Natural killer cell (primary cell): ENCODE results near the gene UBR4. TPM values are rescaled to one million over a fixed set of nuclear protein-coding genes. Genes with fewer than 3 reads are reported as not detected.

ENCODE experiments used
- ATAC-seq, 3 donors: fragments of 150-1000 bp in 2 of 3; fragments of 200-7000 bp in 1 of 3; cut with Tn5 transposase; 1 replicate in 1 of 3; 2 replicates in 2 of 3; pipeline ENCODE4 v1.10.0; 2021; ENCODE audit warnings: mild to moderate bottlenecking in 2 of 3, moderate library complexity in 2 of 3
- DNase-seq, 2 donors: peaks; one replicate each; pipeline versions ENCODE4 v3.0.0 to v3.0.0-alpha.2; 2013 to 2021; ENCODE audit warnings: mixed read lengths in 1 of 2
- H3K27ac ChIP-seq: one replicate; pipeline ENCODE4 v1.5.1; 2013; ENCODE audit warnings: mild to moderate bottlenecking, low read length
- H3K27me3 ChIP-seq: one replicate; pipeline ENCODE4 v1.6.1; 2013; ENCODE audit warnings: low read length; ENCODE audit not compliant: control insufficient read depth, insufficient read depth
- H3K36me3 ChIP-seq: one replicate; pipeline ENCODE4 v1.6.1; 2013; ENCODE audit warnings: low read length; ENCODE audit not compliant: control insufficient read depth, insufficient read depth
- H3K4me1 ChIP-seq: one replicate; pipeline ENCODE4 v1.6.1; 2013; ENCODE audit warnings: low read length; ENCODE audit not compliant: control insufficient read depth, insufficient read depth
- H3K4me3 ChIP-seq: one replicate; pipeline ENCODE4 v1.5.1; 2013; ENCODE audit warnings: low read length
- H3K9me3 ChIP-seq: one replicate; pipeline ENCODE4 v1.6.1; 2013; ENCODE audit warnings: low read length; ENCODE audit not compliant: control insufficient read depth, insufficient read depth
- H3K27ac Mint-ChIP-seq, 2 donors: one replicate each; pipeline ENCODE4 v1.8.0; 2022; ENCODE audit warnings: mild to moderate bottlenecking in 2 of 2, mixed read lengths in 2 of 2, moderate library complexity in 1 of 2
- H3K27me3 Mint-ChIP-seq, 2 donors: one replicate each; pipeline ENCODE4 v1.8.0; 2022; ENCODE audit warnings: low read depth in 2 of 2, mixed read lengths in 2 of 2
- H3K36me3 Mint-ChIP-seq: one replicate; pipeline ENCODE4 v1.8.0; 2022; ENCODE audit warnings: mixed read lengths
- H3K4me1 Mint-ChIP-seq, 2 donors: one replicate each; pipeline ENCODE4 v1.8.0; 2022; ENCODE audit warnings: mixed read lengths in 2 of 2
- H3K4me3 Mint-ChIP-seq: one replicate; pipeline ENCODE4 v1.8.0; 2022; ENCODE audit warnings: mild to moderate bottlenecking, moderate library complexity, mixed read lengths
- H3K9me3 Mint-ChIP-seq, 2 donors: one replicate each; pipeline ENCODE4 v1.8.0; 2022; ENCODE audit warnings: mixed read lengths in 2 of 2
- CTCF ChIP-seq: fragments of 200-600 bp; IDR thresholded peaks from one replicate; pipeline ENCODE4 v1.8.0; 2022; ENCODE audit warnings: antibody characterized with exemption
- WGBS: methylation state at CpG from one replicate; pipeline ENCODE4 v1.1.7; 2013; ENCODE audit warnings: missing lambda C conversion rate; ENCODE audit not compliant: insufficient coverage; 5-methylcytosine and 5-hydroxymethylcytosine counted together
- intact Hi-C: fragments of 100-400 bp; cut with micrococcal nuclease; formaldehyde crosslinking; loops from one replicate; pipeline ENCODE4 v1.14.2; 2022
- total RNA-seq, 4 donors: library from RNA; stranded (reverse); fragments of 120-200 nt in 1 of 4; gene quantifications; one replicate each; pipeline versions ENCODE4 v1.2.3 to v1.2.4, GENCODE V29; 2013 to 2022

The UBR4 gene
- total RNA-seq, 3 donors from 2014 or later (not counting 1 experiment from before 2014, with no cell fraction given) = 139 to 178 (median 158) TPM

GRCh38 chr1:19128968-19129514 lies 81.0 kb downstream of the UBR4 start:
- Mint-ChIP-seq H3K27ac (no peak overlapping the region), H3K4me1 (peaks cover 0 to 16% of the 10 kb centered on the region in 2 donors), H3K27me3 (no peaks in the 10 kb centered on the region), H3K36me3 (peaks cover 63% of the 10 kb centered on the region), H3K9me3 (peaks cover 0 to 2% of the 10 kb centered on the region in 2 donors), H3K4me3 (no peak overlapping the region)
- Histone ChIP-seq H3K36me3 (peaks cover 76% of the 10 kb centered on the region), H3K27me3 (no peaks in the 10 kb centered on the region), H3K4me3 (no peak overlapping the region), H3K27ac (no peak overlapping the region), H3K4me1 (peaks cover 13% of the 10 kb centered on the region), H3K9me3 (no peaks in the 10 kb centered on the region)
- 91% methylated on average over 5 of the region's 6 CpGs for WGBS
- TF ChIP-seq CTCF = no peak
- intact Hi-C loops = no loop called here
- no peak for DNase-seq
- no peak for ATAC-seq

GRCh38 chr1:19124273-19124672 lies 85.8 kb downstream of the UBR4 start:
- intact Hi-C loops = no loop called here
- Mint-ChIP-seq H3K4me3 (peak overlapping the region; percentile 54), H3K9me3 (no peaks in the 10 kb centered on the region), H3K27me3 (no peaks in the 10 kb centered on the region), H3K27ac (peak overlapping the region in 1 of 2 donors; percentile 59), H3K36me3 (peaks cover 73% of the 10 kb centered on the region), H3K4me1 (peaks cover 0 to 37% of the 10 kb centered on the region in 2 donors)
- Histone ChIP-seq H3K27me3 (no peaks in the 10 kb centered on the region), H3K4me1 (peaks cover 28% of the 10 kb centered on the region), H3K36me3 (peaks cover 96% of the 10 kb centered on the region), H3K27ac (peak overlapping the region; percentile 61), H3K4me3 (no peak overlapping the region), H3K9me3 (no peaks in the 10 kb centered on the region)
- ATAC-seq (peak in 2 of 3 donors; percentile 11 to 53), DNase-seq (peak in 1 of 2 donors; percentile 16)
- TF ChIP-seq CTCF = no peak
- 4% methylated on average over 3 of the region's 5 CpGs for WGBS

- no peaks in the 10 kb centered on the region for H3K9me3 Mint-ChIP-seq
- H3K4me1 Mint-ChIP-seq = peaks cover 0 to 37% of the 10 kb centered on the region in 2 donors
- H3K27ac Mint-ChIP-seq = peak overlapping the region in 1 of 2 donors; percentile 59
- Histone ChIP-seq H3K9me3 (no peaks in the 10 kb centered on the region), H3K36me3 (peaks cover 96% of the 10 kb centered on the region), H3K4me1 (peaks cover 28% of the 10 kb centered on the region), H3K27me3 (no peaks in the 10 kb centered on the region), H3K27ac (peak overlapping the region; percentile 61), H3K4me3 (no peak overlapping the region)
- DNase-seq (peak in 1 of 2 donors; percentile 48), ATAC-seq (peak in 2 of 3 donors; percentile 72 to 80)
- WGBS = 4% methylated on average over 1 of the region's 1 CpG
- H3K4me3 Mint-ChIP-seq = peak overlapping the region; percentile 54
- H3K27me3 Mint-ChIP-seq = no peaks in the 10 kb centered on the region
- intact Hi-C loops = no loop called here
- no peak for TF ChIP-seq CTCF
- H3K36me3 Mint-ChIP-seq = peaks cover 77% of the 10 kb centered on the region
These were observed 86.2 kb downstream of the UBR4 start for GRCh38 chr1:19123837-19124236.

GRCh38 chr1:19122668-19123067 lies 87.4 kb downstream of the UBR4 start:
- ATAC-seq = no peak
- peaks cover 0 to 37% of the 10 kb centered on the region in 2 donors for H3K4me1 Mint-ChIP-seq
- no peak for TF ChIP-seq CTCF
- no peak overlapping the region for H3K27ac Mint-ChIP-seq
- DNase-seq = no peak
- H3K4me1 ChIP-seq = peaks cover 28% of the 10 kb centered on the region
- H3K27me3 ChIP-seq = no peaks in the 10 kb centered on the region
- no peaks in the 10 kb centered on the region for H3K27me3 Mint-ChIP-seq
- peaks cover 95% of the 10 kb centered on the region for H3K36me3 ChIP-seq
- H3K9me3 ChIP-seq = no peaks in the 10 kb centered on the region
- H3K4me3 ChIP-seq = no peak overlapping the region
- WGBS = 94% methylated on average over 10 of the region's 10 CpGs
- peak overlapping the region; percentile 5 for H3K27ac ChIP-seq
- peaks cover 70% of the 10 kb centered on the region for H3K36me3 Mint-ChIP-seq
- intact Hi-C loops = no loop called here
- H3K4me3 Mint-ChIP-seq = no peak overlapping the region
- no peaks in the 10 kb centered on the region for H3K9me3 Mint-ChIP-seq
